Measurements from ENCODE around the gene ABHD14A.
"Not testable (repeated sequence)": the region's sequence is repeated elsewhere in the genome, so short reads cannot be mapped to it uniquely, and the experiment has no call there.

- TF ChIP-seq CTCF, POLR2A (IDR thresholded peaks at IDR 0.05): not testable (repeated sequence)
These were observed 45.9 kb upstream of the ABHD14A start for GRCh38 chr3:51928981-51929380.

All from testis (tissue), 2 donors.